Stomach (tissue), 9 donors: ENCODE measurements around the gene TXNDC2. TPM values are rescaled to one million over a fixed set of nuclear protein-coding genes. Genes with fewer than 3 reads are reported as not detected.
"Not testable (repeated sequence)": the region's sequence is repeated elsewhere in the genome, so short reads cannot be mapped to it uniquely, and the experiment has no call there.

Experiments used
- DNase-seq, 2 donors: peaks; one replicate each; pipeline versions ENCODE4 v3.0.0 to v3.0.0-alpha.2; 2013 to 2019
- H3K27ac ChIP-seq, 5 donors: fragments of 200-600 bp in 4 of 5; sonication (generic) in 4 of 5; one replicate each; pipeline ENCODE4 v1.5.1; 2013 to 2019; ENCODE audit warnings: mild to moderate bottlenecking in 1 of 5, moderate library complexity in 1 of 5
- H3K27me3 ChIP-seq, 3 donors: fragments of 200-600 bp; sonication (generic); one replicate each; pipeline ENCODE4 v1.5.1; 2017 to 2019; ENCODE audit warnings: mixed run types in 1 of 3
- H3K36me3 ChIP-seq, 4 donors: fragments of 200-600 bp; sonication (generic); 1 replicate in 3 of 4; 2 replicates in 1 of 4; pipeline ENCODE4 v1.5.1; 2016 to 2019
- H3K4me1 ChIP-seq, 4 donors: fragments of 200-600 bp; sonication (generic); one replicate each; pipeline ENCODE4 v1.5.1; 2016 to 2019
- H3K4me3 ChIP-seq, 4 donors: fragments of 200-600 bp; sonication (generic) in 3 of 4; one replicate each; pipeline ENCODE4 v1.5.1; 2016 to 2019; ENCODE audit warnings: mild to moderate bottlenecking in 1 of 4
- H3K9me3 ChIP-seq, 4 donors: fragments of 200-600 bp; sonication (generic); one replicate each; pipeline ENCODE4 v1.5.1; 2016 to 2019
- EP300 ChIP-seq: sonication (generic); formaldehyde crosslinking; IDR thresholded peaks from one replicate; pipeline ENCODE4 v1.6.1; 2017; ENCODE audit warnings: antibody characterized with exemption
- POLR2A ChIP-seq, 4 donors: fragments of 450-650 bp; IDR thresholded peaks; one replicate each; pipeline ENCODE4 v1.6.1; 2016; ENCODE audit warnings: antibody characterized with exemption in 4 of 4, control low read depth in 2 of 4, mild to moderate bottlenecking in 1 of 4, moderate library complexity in 1 of 4
- POLR2AphosphoS5 ChIP-seq, 3 donors: sonication (generic); formaldehyde crosslinking; IDR thresholded peaks; one replicate each; pipeline ENCODE4 v1.6.1; 2016; ENCODE audit warnings: antibody characterized with exemption in 3 of 3
- WGBS, 5 donors: extraction: QIAGEN DNeasy Blood & Tissue Kit in 3 of 5; methylation state at CpG; one replicate each; pipeline versions ENCODE4 v1.1.5 to v1.1.7; 2013 to 2018; 5-methylcytosine and 5-hydroxymethylcytosine counted together
- intact Hi-C: fragments of 100-400 bp; cut with DNase I; formaldehyde crosslinking; loops from one replicate; pipeline ENCODE4 v1.15.1; 2023; ENCODE audit warnings: low total_unique reads
- polyA plus RNA-seq, 3 donors: library from polyadenylated mRNA; stranded (reverse); fragments of 200-250 nt; gene quantifications; one replicate each; pipeline ENCODE4 v1.2.3, GENCODE V29; 2013
- total RNA-seq, 5 donors: library from RNA; depleted of rRNA; stranded (reverse); fragments of >200 nt; gene quantifications; one replicate each; pipeline versions ENCODE4 v1.1.0 to v1.2.3, GENCODE V29; 2014 to 2016
- TF ChIP-seq, protein P1 (sequence below), 7 experiments: fragments of 450-650 bp in 4 of 7; fragments of 200-600 bp in 3 of 7; sonication (generic) in 3 of 7; IDR thresholded peaks; one replicate each; pipeline ENCODE4 v1.5.1; 2016 to 2019; ENCODE audit warnings: antibody characterized with exemption in 7 of 7, control low read depth in 2 of 7, mild to moderate bottlenecking in 1 of 7
- donor health status: healthy with polysubstance abuse.
- donor health status: Bipolar disorder and iron deficiency.
- donor health status: healthy.

The TXNDC2 gene
- total and polyA plus RNA-seq, 8 donors: 0.18 TPM; not detected in 7

DNA sequence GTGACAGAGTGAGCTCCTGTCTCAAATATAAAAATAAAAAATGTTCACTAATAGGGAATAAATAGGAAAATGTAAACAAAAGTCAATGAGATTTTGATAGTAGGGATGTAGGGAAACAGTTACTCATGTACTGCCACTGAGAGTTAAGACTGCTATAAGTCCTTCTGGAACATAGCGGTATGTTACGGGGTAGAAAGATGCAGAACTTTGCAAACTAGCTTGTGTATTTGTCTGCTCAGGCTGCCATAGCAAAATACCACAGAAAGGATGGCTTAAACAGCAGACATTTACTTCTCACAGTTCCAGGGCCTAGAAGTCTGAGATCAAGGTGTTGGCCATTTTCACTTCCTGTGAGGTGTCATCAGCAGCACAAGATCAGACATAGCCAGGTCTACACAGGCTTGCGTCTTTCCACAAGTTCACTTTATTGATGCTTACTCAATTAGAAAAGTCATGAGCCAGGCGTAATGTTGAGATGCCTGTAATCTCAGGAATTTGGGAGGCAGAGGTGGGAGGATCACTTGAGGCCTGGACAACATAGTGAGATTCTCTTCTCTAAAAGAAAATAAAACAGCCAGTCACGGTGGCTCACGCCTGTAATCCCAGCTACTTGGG, 8.8 kb downstream of the TXNDC2 start:
- WGBS, 5 donors: 85 to 97% (median 95%) methylated on average over 6 of the region's 6 CpGs
- H3K27ac ChIP-seq: no peak overlapping the region
- intact Hi-C loops: no loop called here

DNA sequence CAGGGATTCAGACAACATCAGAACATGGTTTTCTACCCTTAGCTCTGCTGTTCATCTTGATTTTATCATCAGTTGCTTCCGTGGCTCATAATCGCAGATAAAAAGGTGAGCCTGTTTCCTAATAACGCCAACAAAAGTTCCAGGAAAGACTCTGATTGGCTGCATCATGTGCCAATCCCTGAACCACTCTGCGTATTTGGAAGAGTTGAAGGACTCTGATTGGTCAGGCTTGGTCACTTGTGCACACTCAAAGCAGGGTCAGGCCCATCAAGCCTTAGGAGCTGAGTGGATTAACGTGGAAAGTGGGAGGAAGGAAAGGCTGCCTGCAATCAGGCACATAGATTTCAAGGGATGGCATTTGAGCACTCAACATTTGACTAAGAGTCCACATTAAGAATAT, 11.4 kb downstream of the TXNDC2 start:
- WGBS, 5 donors: 88 to 96% (median 95%) methylated on average over 5 of the region's 5 CpGs

More for the DNA sequence above, 8.8 kb downstream of the TXNDC2 start:
- Histone ChIP-seq H3K4me1 (no peaks in the 10 kb centered on the region), H3K4me3 (no peak overlapping the region), H3K36me3 (no peaks in the 10 kb centered on the region), H3K27me3 (no peaks in the 10 kb centered on the region), H3K9me3 (no peaks in the 10 kb centered on the region)
- TF ChIP-seq, protein P1, sequence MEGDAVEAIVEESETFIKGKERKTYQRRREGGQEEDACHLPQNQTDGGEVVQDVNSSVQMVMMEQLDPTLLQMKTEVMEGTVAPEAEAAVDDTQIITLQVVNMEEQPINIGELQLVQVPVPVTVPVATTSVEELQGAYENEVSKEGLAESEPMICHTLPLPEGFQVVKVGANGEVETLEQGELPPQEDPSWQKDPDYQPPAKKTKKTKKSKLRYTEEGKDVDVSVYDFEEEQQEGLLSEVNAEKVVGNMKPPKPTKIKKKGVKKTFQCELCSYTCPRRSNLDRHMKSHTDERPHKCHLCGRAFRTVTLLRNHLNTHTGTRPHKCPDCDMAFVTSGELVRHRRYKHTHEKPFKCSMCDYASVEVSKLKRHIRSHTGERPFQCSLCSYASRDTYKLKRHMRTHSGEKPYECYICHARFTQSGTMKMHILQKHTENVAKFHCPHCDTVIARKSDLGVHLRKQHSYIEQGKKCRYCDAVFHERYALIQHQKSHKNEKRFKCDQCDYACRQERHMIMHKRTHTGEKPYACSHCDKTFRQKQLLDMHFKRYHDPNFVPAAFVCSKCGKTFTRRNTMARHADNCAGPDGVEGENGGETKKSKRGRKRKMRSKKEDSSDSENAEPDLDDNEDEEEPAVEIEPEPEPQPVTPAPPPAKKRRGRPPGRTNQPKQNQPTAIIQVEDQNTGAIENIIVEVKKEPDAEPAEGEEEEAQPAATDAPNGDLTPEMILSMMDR (IDR thresholded peaks at IDR 0.05): no peak
- TF ChIP-seq EP300 (no peak), POLR2A (IDR thresholded peaks at IDR 0.05) (no peak), POLR2AphosphoS5 (IDR thresholded peaks at IDR 0.05) (no peak)
- no peak for DNase-seq

DNA sequence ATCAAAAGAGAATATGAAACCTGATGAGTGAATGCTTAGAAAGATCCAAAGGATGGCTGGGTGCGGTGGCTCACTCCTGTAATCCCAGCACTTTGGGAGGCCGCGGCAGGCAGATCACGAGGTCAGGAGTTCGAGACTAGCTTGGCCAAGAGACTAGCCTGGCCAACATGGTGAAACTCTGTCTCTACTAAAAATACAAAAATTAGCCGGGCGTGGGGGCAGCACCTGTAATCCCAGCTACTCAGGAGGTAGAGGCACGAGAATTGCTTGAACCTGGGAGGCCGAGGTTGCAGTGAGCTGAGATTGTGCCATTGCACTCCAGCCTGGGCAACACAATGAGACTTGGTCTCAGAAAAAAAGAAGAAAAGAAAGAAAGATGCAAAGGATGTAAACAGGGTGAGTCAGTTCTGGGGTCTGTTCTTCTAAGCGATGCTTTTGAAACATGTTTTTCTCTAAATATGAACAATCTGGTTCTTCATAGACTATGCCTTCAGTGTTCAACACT, 12.1 kb downstream of the TXNDC2 start:
- H3K4me3 ChIP-seq, DNase-seq, H3K27me3 ChIP-seq, H3K9me3 ChIP-seq, H3K4me1 ChIP-seq, intact Hi-C loops, H3K36me3 ChIP-seq, H3K27ac ChIP-seq: not testable (repeated sequence)
- 91 to 96% (median 95%) methylated on average over 10 of the region's 10 CpGs for WGBS, 5 donors

More for the DNA sequence above, 11.4 kb downstream of the TXNDC2 start:
- Histone ChIP-seq H3K9me3 (no peaks in the 10 kb centered on the region), H3K4me1 (peaks cover 0 to 7% (median 0%) of the 10 kb centered on the region in 4 donors), H3K36me3 (no peaks in the 10 kb centered on the region), H3K27me3 (no peaks in the 10 kb centered on the region), H3K4me3 (no peak overlapping the region), H3K27ac (no peak overlapping the region)
- intact Hi-C loops: no loop called here
- DNase-seq: no peak
- TF ChIP-seq POLR2A (IDR thresholded peaks at IDR 0.05): no peak
- no peak for TF ChIP-seq EP300
- TF ChIP-seq POLR2AphosphoS5 (IDR thresholded peaks at IDR 0.05): no peak
- TF ChIP-seq, protein P1 (IDR thresholded peaks at IDR 0.05): no peak

DNA sequence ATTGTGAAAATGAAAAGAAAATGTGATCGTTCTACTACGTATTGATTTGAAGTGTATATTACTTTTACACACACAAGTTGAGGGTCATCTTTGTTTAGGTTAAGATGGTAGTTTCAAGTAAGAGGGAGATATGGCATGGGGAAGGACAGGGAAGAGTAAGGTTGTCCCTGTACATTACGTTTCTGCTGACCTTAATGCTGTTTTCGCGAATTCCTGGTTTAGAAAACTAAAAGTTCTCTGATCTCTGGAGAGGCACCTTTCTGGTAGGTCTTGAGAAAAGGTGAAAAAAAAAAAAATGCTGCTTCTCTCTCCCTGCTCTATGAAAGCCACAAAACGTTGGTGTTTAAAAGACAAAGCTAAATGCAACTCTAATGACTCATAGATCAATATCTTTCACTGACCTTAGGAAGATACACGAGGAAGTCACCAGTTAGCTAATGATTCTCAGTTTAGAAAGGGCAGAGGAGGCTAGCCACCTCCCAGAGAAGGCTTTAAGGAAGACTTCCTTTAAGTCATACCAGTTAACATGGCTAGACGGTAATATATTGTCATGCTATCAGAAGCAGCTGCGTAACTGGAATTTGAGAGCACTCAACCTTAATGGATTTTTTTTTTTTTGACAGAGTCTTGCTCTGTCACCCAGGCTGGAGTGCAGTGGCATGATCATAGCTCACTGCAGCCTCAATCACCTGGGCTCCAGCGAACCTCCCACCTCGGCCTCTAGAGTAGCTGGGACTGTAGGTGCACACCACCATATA, 13.2 kb downstream of the TXNDC2 start:
- DNase-seq: no peak
- WGBS, 5 donors: 72 to 77% (median 73%) methylated on average over 11 of the region's 11 CpGs
- intact Hi-C loops: no loop called here
- H3K27me3 ChIP-seq: no peaks in the 10 kb centered on the region
- no peak overlapping the region for H3K4me3 ChIP-seq
- H3K36me3 ChIP-seq: no peaks in the 10 kb centered on the region
- peaks cover 0 to 13% (median 0%) of the 10 kb centered on the region in 4 donors for H3K4me1 ChIP-seq
- no peaks in the 10 kb centered on the region for H3K9me3 ChIP-seq
- H3K27ac ChIP-seq: no peak overlapping the region
- TF ChIP-seq EP300 (no peak), POLR2AphosphoS5 (IDR thresholded peaks at IDR 0.05) (no peak), POLR2A (IDR thresholded peaks at IDR 0.05) (no peak)
- TF ChIP-seq, protein P1 (IDR thresholded peaks at IDR 0.05): no peak

DNA sequence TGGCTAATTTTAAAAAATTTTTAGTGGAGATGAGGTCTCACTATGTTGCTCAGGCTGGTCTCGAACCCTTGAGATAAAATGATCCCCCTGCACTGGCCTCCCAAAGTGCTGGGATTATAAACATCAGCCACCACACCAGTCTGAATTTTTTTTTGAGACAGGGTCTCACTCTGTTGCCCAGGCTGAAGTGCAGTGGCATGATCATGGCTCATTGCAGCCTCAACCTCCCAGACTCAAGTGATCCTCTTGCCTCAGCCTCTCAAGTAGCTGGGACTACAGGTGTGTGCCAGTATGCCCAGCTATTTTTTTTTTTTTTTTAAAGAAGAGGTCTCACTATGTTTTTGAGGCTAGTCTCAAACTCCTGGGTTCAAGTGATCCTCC, 13.8 kb downstream of the TXNDC2 start:
- WGBS, 5 donors: 72 to 100% (median 87%) methylated on average over 1 of the region's 1 CpG
- H3K4me1 ChIP-seq: peaks cover 0 to 13% (median 0%) of the 10 kb centered on the region in 4 donors
- H3K27me3 ChIP-seq, DNase-seq, H3K4me3 ChIP-seq, H3K9me3 ChIP-seq, H3K27ac ChIP-seq, intact Hi-C loops, H3K36me3 ChIP-seq: not testable (repeated sequence)
